CD4-positive, alpha-beta T cell (primary cell): ENCODE results near the gene LPCAT4. TPM values are rescaled to one million over a fixed set of nuclear protein-coding genes. Genes with fewer than 3 reads are reported as not detected.

ENCODE experiments used
- ATAC-seq: fragments of 200-7000 bp; cut with Tn5 transposase; one replicate; pipeline ENCODE4 v1.10.0; 2022; ENCODE audit warnings: mild to moderate bottlenecking; ENCODE audit not compliant: poor library complexity
- CTCF ChIA-PET: fragments of 350-600 bp; sonication (Branson Sonifier 250); formaldehyde crosslinking; loops from one replicate; lab custom pipeline; 2021; ENCODE audit warnings: antibody characterized with exemption, inconsistent platforms; lab: Charles Lee
- POLR2A ChIA-PET: fragments of 350-600 bp; sonication (Branson Sonifier 250); formaldehyde crosslinking; loops from one replicate; lab custom pipeline; 2021; ENCODE audit warnings: antibody characterized with exemption, inconsistent platforms; lab: Charles Lee
- DNase-seq, 14 experiments: peaks; one replicate each; pipeline ENCODE4 v3.0.0-alpha.2; 2013 to 2020; ENCODE audit warnings: mixed read lengths in 2 of 14
- H3K27ac ChIP-seq, 2 donors: one replicate each; pipeline versions ENCODE4 v1.5.1 to v1.7.0; 2013; ENCODE audit warnings: low read length in 2 of 2, low read depth in 1 of 2, mild to moderate bottlenecking in 1 of 2
- H3K27me3 ChIP-seq, 2 experiments: 1 replicate in 1 of 2; 2 replicates in 1 of 2; pipeline versions ENCODE4 v1.6.1 to v1.7.0; 2013; ENCODE audit warnings: low read length in 2 of 2, control low read depth in 1 of 2, mild to moderate bottlenecking in 1 of 2, moderate library complexity in 1 of 2; ENCODE audit not compliant: insufficient read depth in 2 of 2, control insufficient read depth in 1 of 2
- H3K36me3 ChIP-seq: one replicate; pipeline ENCODE4 v1.6.1; 2013; ENCODE audit warnings: low read length, control low read depth; ENCODE audit not compliant: insufficient read depth
- H3K4me1 ChIP-seq: one replicate; pipeline ENCODE4 v1.6.1; 2013; ENCODE audit warnings: low read length, control low read depth; ENCODE audit not compliant: insufficient read depth
- H3K4me3 ChIP-seq: one replicate; pipeline ENCODE4 v1.5.1; 2013; ENCODE audit warnings: mild to moderate bottlenecking, low read length, moderate library complexity
- H3K9me3 ChIP-seq, 2 experiments: 1 replicate in 1 of 2; 2 replicates in 1 of 2; pipeline versions ENCODE4 v1.6.1 to v1.7.0; 2013; ENCODE audit warnings: low read length in 2 of 2, mild to moderate bottlenecking in 2 of 2, control low read depth in 1 of 2, moderate library complexity in 1 of 2; ENCODE audit not compliant: control insufficient read depth in 1 of 2, insufficient read depth in 1 of 2
- H3K27ac Mint-ChIP-seq: one replicate; pipeline ENCODE4 v1.8.0; 2020; ENCODE audit warnings: mixed read lengths
- H3K27me3 Mint-ChIP-seq: one replicate; pipeline ENCODE4 v1.8.0; 2021; ENCODE audit warnings: mixed read lengths
- H3K36me3 Mint-ChIP-seq: one replicate; pipeline ENCODE4 v1.8.0; 2021; ENCODE audit warnings: low read depth, mixed read lengths
- H3K4me1 Mint-ChIP-seq: one replicate; pipeline ENCODE4 v1.8.0; 2021; ENCODE audit warnings: low read depth, mixed read lengths
- H3K4me3 Mint-ChIP-seq: one replicate; pipeline ENCODE4 v1.8.0; 2020; ENCODE audit warnings: mild to moderate bottlenecking, mixed read lengths
- H3K9me3 Mint-ChIP-seq: one replicate; pipeline ENCODE4 v1.8.0; 2020; ENCODE audit warnings: mixed read lengths
- CTCF ChIP-seq: fragments of 200-600 bp; IDR thresholded peaks from one replicate; pipeline ENCODE4 v1.8.0; 2022; ENCODE audit warnings: antibody characterized with exemption, mild to moderate bottlenecking
- intact Hi-C, 2 experiments: fragments of 100-400 bp; cut with DNase I in 1 of 2; cut with micrococcal nuclease in 1 of 2; formaldehyde crosslinking; loops; one replicate each; pipeline versions ENCODE4 v1.15.1 to v1.9.0; 2023 to 2025; cut with DNase I, micrococcal nuclease
- total RNA-seq, 174 experiments: library from RNA in 2 of 174; stranded (reverse) in 2 of 174; gene quantifications; one replicate each; pipeline ENCODE4 v1.2.3 and lab custom pipeline; 2021 to 2026

Gene LPCAT4
- total RNA-seq, 2 experiments from 2014 or later: 41.0 to 45.2 TPM

GRCh38 chr15:34332553-34333120 is 34.4 kb downstream of the LPCAT4 start:
- Histone ChIP-seq H3K9me3 (no peaks in the 10 kb centered on the region), H3K4me1 (peaks cover 55% of the 10 kb centered on the region), H3K27me3 (no peaks in the 10 kb centered on the region), H3K27ac (peak overlapping the region in 1 of 2 donors; percentile 18), H3K36me3 (no peaks in the 10 kb centered on the region), H3K4me3 (no peak overlapping the region)
- H3K36me3 Mint-ChIP-seq: peaks cover 19% of the 10 kb centered on the region
- no peak for TF ChIP-seq CTCF
- intact Hi-C loops: loop anchor here in 1 of 2 experiments (5.0 kb wide), 2 partner anchors 35 to 75 kb away; partner anchors contain the start of gene LPCAT4
- no peaks in the 10 kb centered on the region for H3K27me3 Mint-ChIP-seq
- H3K4me1 Mint-ChIP-seq: peaks cover 91% of the 10 kb centered on the region
- DNase-seq (no peak), ATAC-seq (no peak)
- H3K4me3 Mint-ChIP-seq: peak overlapping the region; percentile 40
- ChIA-PET POLR2A (interaction anchor here (1.7 to 2.2 kb wide), 2 partner anchors 14 to 35 kb away, joined by 5 to 12 read pairs; partner anchors contain the start of gene LPCAT4), CTCF (no interaction called here)
- no peaks in the 10 kb centered on the region for H3K9me3 Mint-ChIP-seq
- peak overlapping the region; percentile 98 for H3K27ac Mint-ChIP-seq

- H3K27ac ChIP-seq: peak overlapping the region; percentile 18 to 39
- Mint-ChIP-seq H3K36me3 (peaks cover 14% of the 10 kb centered on the region), H3K4me3 (peak overlapping the region; percentile 40), H3K4me1 (peaks cover 87% of the 10 kb centered on the region), H3K27ac (peak overlapping the region; percentile 98), H3K9me3 (no peaks in the 10 kb centered on the region), H3K27me3 (no peaks in the 10 kb centered on the region)
- no peak for TF ChIP-seq CTCF
- no peak overlapping the region for H3K4me3 ChIP-seq
- intact Hi-C loops: loop anchor here in 1 of 2 experiments (5.0 kb wide), 2 partner anchors 35 to 75 kb away; partner anchors contain the start of gene LPCAT4
- H3K27me3 ChIP-seq: no peaks in the 10 kb centered on the region
- no peaks in the 10 kb centered on the region for H3K9me3 ChIP-seq
- POLR2A ChIA-PET: interaction anchor here (5.8 kb wide), 1 partner anchor 35 kb away, joined by 33 read pairs; the partner anchor contains the start of gene LPCAT4
- CTCF ChIA-PET: no interaction called here
- H3K4me1 ChIP-seq: peaks cover 55% of the 10 kb centered on the region
- DNase-seq (peak in 3 of 14 experiments; percentile 43 to 62 (median 49)), ATAC-seq (peak; percentile 40)
- H3K36me3 ChIP-seq: no peaks in the 10 kb centered on the region
Observed at GRCh38 chr15:34331809-34332208, 35.2 kb downstream of the LPCAT4 start.

- no peaks in the 10 kb centered on the region for H3K9me3 Mint-ChIP-seq
- H3K27me3 ChIP-seq: no peaks in the 10 kb centered on the region
- H3K4me3 Mint-ChIP-seq: peak overlapping the region; percentile 34
- peaks cover 42% of the 10 kb centered on the region for H3K4me1 ChIP-seq
- H3K36me3 ChIP-seq: no peaks in the 10 kb centered on the region
- DNase-seq (no peak), ATAC-seq (no peak)
- POLR2A ChIA-PET: interaction anchor here (1.4 to 7.4 kb wide), 5 partner anchors 7 to 229 kb away, joined by 4 to 127 read pairs (median 33); partner anchors contain the start of genes EMC7, LPCAT4, NOP10 and NUTM1
- no peak for TF ChIP-seq CTCF
- peaks cover 10% of the 10 kb centered on the region for H3K36me3 Mint-ChIP-seq
- peak overlapping the region; percentile 82 for H3K27ac Mint-ChIP-seq
- CTCF ChIA-PET: interaction anchor here (0.9 to 3.3 kb wide), 3 partner anchors 10 to 21 kb away, joined by 3 to 14 read pairs (median 3); partner anchors contain the start of genes NOP10 and NUTM1
- no peaks in the 10 kb centered on the region for H3K27me3 Mint-ChIP-seq
- no peak overlapping the region for H3K27ac ChIP-seq
- no peaks in the 10 kb centered on the region for H3K9me3 ChIP-seq
- H3K4me1 Mint-ChIP-seq: peaks cover 84% of the 10 kb centered on the region
- intact Hi-C loops: loop anchor here in 1 of 2 experiments (1.0 to 5.0 kb wide), 3 partner anchors 12 to 73 kb away; partner anchors contain the start of gene LPCAT4
- H3K4me3 ChIP-seq: no peak overlapping the region
Observed at GRCh38 chr15:34330279-34330678, 36.7 kb downstream of the LPCAT4 start.
